GM12878 (cell line): Measurements from ENCODE around the gene ING5. TPM values are rescaled to one million over a fixed set of nuclear protein-coding genes. Genes with fewer than 3 reads are reported as not detected.

Experiments used
- ATAC-seq: fragments of 200-7000 bp; cut with Tn5 transposase; 3 replicates; pipeline ENCODE4 v1.9.1; 2020; ENCODE audit warnings: mild to moderate bottlenecking, moderate library complexity
- BruUV-seq: library from RNA; stranded (reverse); fragments of 400-500 nt; replicated peaks from 2 replicates; lab custom pipeline; 2021; lab: Mats Ljungman, UMichigan
- CTCF ChIA-PET: fragments of 300-600 bp; sonication (Branson Sonifier 250); formaldehyde crosslinking; extraction: SDS; loops from one replicate; lab custom pipeline; 2021; ENCODE audit warnings: inconsistent platforms; lab: Yijun Ruan, JAX
- POLR2A ChIA-PET: fragments of 350-600 bp; formaldehyde crosslinking; extraction: SDS; loops from one replicate; lab custom pipeline; 2021; ENCODE audit warnings: inconsistent platforms; lab: Charles Lee
- RAD21 ChIA-PET: fragments of 300-600 bp; sonication (Branson Sonifier 250); formaldehyde crosslinking; loops from one replicate; lab custom pipeline; 2023; ENCODE audit warnings: antibody characterized with exemption; ENCODE audit not compliant: unreplicated experiment; lab: Charles Lee
- SMC1A ChIA-PET: fragments of 300-600 bp; sonication (Branson Sonifier 250); formaldehyde crosslinking; loops from one replicate; lab custom pipeline; 2023; ENCODE audit not compliant: unreplicated experiment, uncharacterized antibody; lab: Charles Lee
- DNase-seq: peaks from one replicate; pipeline ENCODE4 v3.0.0-alpha.2; 2011; ENCODE audit warnings: low read depth, low spot score
- FAIRE-seq: peaks from 3 replicates; lab custom pipeline; 2011; peaks lifted over from hg19 to GRCh38; lab: Jason Lieb, UNC
- H2AFZ ChIP-seq: 2 replicates; pipeline ENCODE4 v1.6.0; 2011; ENCODE audit warnings: low read depth, low read length, control low read depth; ENCODE audit not compliant: control insufficient read depth
- H3K27ac ChIP-seq: 2 replicates; pipeline ENCODE4 v1.5.1; 2011; ENCODE audit warnings: control low read depth; ENCODE audit not compliant: control insufficient read depth, insufficient read depth
- H3K27me3 ChIP-seq, 2 experiments: replicated peaks in 1 of 2; 2 replicates each; pipeline versions ENCODE4 v1.6.0 to v1.6.1; 2011; ENCODE audit warnings: low read length in 1 of 2; ENCODE audit not compliant: control insufficient read depth in 2 of 2, insufficient read depth in 2 of 2
- H3K36me3 ChIP-seq, 2 experiments: 2 replicates each; pipeline ENCODE4 v1.5.1; 2011; ENCODE audit warnings: low read length in 1 of 2; ENCODE audit not compliant: control insufficient read depth in 2 of 2, insufficient read depth in 2 of 2
- H3K4me1 ChIP-seq: 2 replicates; pipeline ENCODE4 v1.6.1; 2011; ENCODE audit warnings: mild to moderate bottlenecking, low read length, moderate library complexity, mixed read lengths; ENCODE audit not compliant: control insufficient read depth, insufficient read depth
- H3K4me2 ChIP-seq: 2 replicates; pipeline ENCODE4 v1.6.0; 2011; ENCODE audit warnings: control low read depth; ENCODE audit not compliant: control insufficient read depth, insufficient read depth
- H3K4me3 ChIP-seq: fragments of 200-600 bp; sonication (generic); 2 replicates; pipeline ENCODE4 v1.5.1; 2016
- H3K79me2 ChIP-seq: 2 replicates; pipeline ENCODE4 v1.6.0; 2011; ENCODE audit warnings: low read length; ENCODE audit not compliant: control insufficient read depth, insufficient read depth
- H3K9ac ChIP-seq: 2 replicates; pipeline ENCODE4 v1.8.0; 2011; ENCODE audit warnings: low read length, control low read depth, mixed read lengths; ENCODE audit not compliant: control insufficient read depth, insufficient read depth
- H3K9me3 ChIP-seq: replicated peaks from 3 replicates; pipeline ENCODE4 v1.5.1; 2011; ENCODE audit warnings: mild to moderate bottlenecking, low read length; ENCODE audit not compliant: control insufficient read depth, insufficient read depth
- H4K20me1 ChIP-seq: 2 replicates; pipeline ENCODE4 v1.6.0; 2011; ENCODE audit not compliant: control insufficient read depth, insufficient read depth
- E2F8 ChIP-seq: fragments of 450-650 bp; IDR thresholded peaks from 2 replicates; pipeline ENCODE4 v1.6.1; 2018; ENCODE audit warnings: mild to moderate bottlenecking, low read depth, moderate library complexity; ENCODE audit not compliant: partially characterized antibody
- EGR1 ChIP-seq, 2 experiments: IDR thresholded peaks; 1 replicate in 1 of 2; 2 replicates in 1 of 2; pipeline ENCODE4 v1.6.1; 2011 to 2012; ENCODE audit warnings: low read depth in 2 of 2, low read length in 2 of 2, borderline replicate concordance in 1 of 2, mild to moderate bottlenecking in 1 of 2, moderate library complexity in 1 of 2
- LARP7 ChIP-seq: fragments of 450-650 bp; IDR thresholded peaks from 2 replicates; pipeline ENCODE4 v1.6.1; 2017; ENCODE audit warnings: mild to moderate bottlenecking
- MAX ChIP-seq: IDR thresholded peaks from 2 replicates; pipeline ENCODE4 v1.6.1; 2012; ENCODE audit warnings: low read depth, low read length, improper control_type of control experiment
- MEF2B ChIP-seq: fragments of 450-650 bp; IDR thresholded peaks from 2 replicates; pipeline ENCODE4 v1.6.1; 2018; ENCODE audit warnings: mild to moderate bottlenecking, moderate library complexity; ENCODE audit not compliant: partially characterized antibody, poor library complexity, severe bottlenecking
- MXI1 ChIP-seq: fragments of 150-350 bp; IDR thresholded peaks from 2 replicates; pipeline ENCODE4 v1.6.1; 2011; ENCODE audit warnings: low read depth, mild to moderate bottlenecking, inconsistent platforms, low read length, improper control_type of control experiment
- PAX5 ChIP-seq: IDR thresholded peaks from 2 replicates; pipeline ENCODE4 v1.6.1; 2011; ENCODE audit warnings: low read depth, low read length, borderline replicate concordance
- RAD21 ChIP-seq: IDR thresholded peaks from 2 replicates; pipeline ENCODE4 v1.6.1; 2011; ENCODE audit warnings: mild to moderate bottlenecking, low read depth, low read length, moderate library complexity; ENCODE audit not compliant: insufficient read depth
- SMAD1 ChIP-seq: fragments of 450-650 bp; IDR thresholded peaks from 2 replicates; pipeline ENCODE4 v1.6.1; 2018; ENCODE audit warnings: mild to moderate bottlenecking, low read depth; ENCODE audit not compliant: partially characterized antibody
- SRF ChIP-seq, 2 experiments: IDR thresholded peaks; 2 replicates each; pipeline ENCODE4 v1.6.1; 2011; ENCODE audit warnings: low read depth in 2 of 2, low read length in 2 of 2, mild to moderate bottlenecking in 1 of 2, moderate library complexity in 1 of 2
- ZBTB11 ChIP-seq: fragments of 450-650 bp; formaldehyde crosslinking; IDR thresholded peaks from 2 replicates; pipeline ENCODE4 v1.5.0; 2022; ENCODE audit warnings: mild to moderate bottlenecking, missing genetic modification characterization
- WGBS: methylation state at CpG from one replicate; pipeline ENCODE4 v1.1.6; 2016; ENCODE audit warnings: low lambda C conversion rate; ENCODE audit not compliant: insufficient replicate concordance, insufficient coverage; ENCODE audit errors: missing lambda C conversion rate; 5-methylcytosine and 5-hydroxymethylcytosine counted together
- in situ Hi-C: fragments of 300-500 bp; cut with MboI; formaldehyde crosslinking; loops from 9 replicates; pipeline ENCODE4 v1.14.3; 2018; ENCODE audit warnings: mixed read lengths
- intact Hi-C: fragments of 100-400 bp; cut with micrococcal nuclease; formaldehyde crosslinking; loops from one replicate; pipeline ENCODE4 v1.14.2; 2022; ENCODE audit not compliant: unreplicated experiment
- polyA plus RNA-seq, 11 experiments: library from polyadenylated mRNA; depleted of rRNA in 4 of 11; unstranded in 6 of 11; stranded (reverse) in 5 of 11; fragments of >200 nt; fragmentation: Nextera tagmentation in 4 of 11; fragmentation: Illumina TruSeq in 1 of 11; extraction: Ambion mirVana in 4 of 11; extraction: Trizol in 1 of 11; gene quantifications; 1 replicate in 1 of 11; 2 replicates in 10 of 11; pipeline versions ENCODE4 v1.2.1 to v1.2.3, GENCODE V29; 2011 to 2016; ENCODE audit warnings: inconsistent platforms in 2 of 11, missing spikeins in 2 of 11, low read depth in 1 of 11
- total RNA-seq, 4 experiments: library from RNA; depleted of rRNA in 3 of 4; stranded (reverse); fragments of >200 nt in 3 of 4; fragmentation: Illumina TruSeq in 1 of 4; extraction: Trizol in 1 of 4; gene quantifications; 2 replicates each; pipeline versions ENCODE4 v1.2.1 to v1.2.3, GENCODE V29; 2013 to 2021

ING5 gene
- total and polyA plus RNA-seq, 10 of the 15 experiments (the other 5 are each of a cell fraction or from before 2014, with no cell fraction given) = 10.0 to 46.1 (median 27.2) TPM

- in situ Hi-C loops = no loop called here
- Histone ChIP-seq H2AFZ (no peak overlapping the region), H3K36me3 (peaks cover 7 to 8% of the 10 kb centered on the region in 2 experiments; a peak in 3 of 4 replicates), H3K4me1 (no peaks in the 10 kb centered on the region), H3K27me3 (no peaks in the 10 kb centered on the region), H3K79me2 (no peaks in the 10 kb centered on the region), H3K27ac (no peak overlapping the region), H4K20me1 (no peaks in the 10 kb centered on the region), H3K9me3 (peaks cover 19% of the 10 kb centered on the region; the same call in 2 of the 3 replicates), H3K4me3 (no peak overlapping the region), H3K4me2 (no peak overlapping the region), H3K9ac (no peak overlapping the region)
- FAIRE-seq (no peak), ATAC-seq (no peak), DNase-seq (no peak)
- WGBS = 99% methylated on average over 16 of the region's 16 CpGs
- intact Hi-C loops = no loop called here
- BruUV-seq = no TSS peak
- ChIA-PET SMC1A (no interaction called here), CTCF (interaction anchor here (1.1 kb wide), 1 partner anchor 7 kb away, joined by 3 read pairs; no protein-coding TSS in a partner anchor), RAD21 (no interaction called here), POLR2A (no interaction called here)
- no peak for TF ChIP-seq ZBTB11 (CRISPR knock-in tag)
- no peak for TF ChIP-seq E2F8
- no peak for TF ChIP-seq MAX
- TF ChIP-seq RAD21 = no peak
- no peak for TF ChIP-seq LARP7
- no peak for TF ChIP-seq MEF2B
- TF ChIP-seq PAX5 = no peak
- no peak for TF ChIP-seq SMAD1
- no peak for TF ChIP-seq EGR1 (IDR thresholded peaks at IDR 0.05; ENCODE audit: borderline replicate concordance in 1 of 2, low read depth in 2 of 2, low read length in 2 of 2)
- no peak for TF ChIP-seq SRF (IDR thresholded peaks at IDR 0.05; ENCODE audit: low read depth in 2 of 2, low read length in 2 of 2)
- no peak for TF ChIP-seq MXI1
These were observed 24.6 kb downstream of the ING5 start for GRCh38 chr2:241726459-241726858.
